Measurements from ENCODE around the gene EFEMP2.
A peak's percentile ranks its signal among the peaks of the same experiment; 100 is the strongest.
"Not testable (repeated sequence)": the region's sequence is repeated elsewhere in the genome, so short reads cannot be mapped to it uniquely, and the experiment has no call there.

EFEMP2 gene

GRCh38 chr11:65847746-65848145 is 24.9 kb downstream of the EFEMP2 start:
- Histone ChIP-seq H3K4me3 (ENCODE audit: low read length) (no peak overlapping the region), H3K27me3 (replicated peaks; ENCODE audit: control insufficient read depth, insufficient read depth, low read length) (no peaks in the 10 kb centered on the region), H3K9me3 (ENCODE audit: control insufficient read depth, low read length) (no peaks in the 10 kb centered on the region), H3K9ac (ENCODE audit: low read length) (no peak overlapping the region), H3K4me1 (ENCODE audit: control insufficient read depth, insufficient read depth, low read length) (no peaks in the 10 kb centered on the region), H3K36me3 (ENCODE audit: control insufficient read depth, insufficient read depth, low read length, severe bottlenecking) (peaks cover 18% of the 10 kb centered on the region)
- no peak for DNase-seq (ENCODE audit: low read depth)

- Histone ChIP-seq H3K4me1 (ENCODE audit: control insufficient read depth, insufficient read depth, low read length) (no peaks in the 10 kb centered on the region), H3K9me3 (ENCODE audit: control insufficient read depth, low read length) (no peaks in the 10 kb centered on the region), H3K4me3 (ENCODE audit: low read length) (no peak overlapping the region), H3K36me3 (ENCODE audit: control insufficient read depth, insufficient read depth, low read length, severe bottlenecking) (no peaks in the 10 kb centered on the region), H3K9ac (ENCODE audit: low read length) (no peak overlapping the region), H3K27me3 (replicated peaks; ENCODE audit: control insufficient read depth, insufficient read depth, low read length) (no peaks in the 10 kb centered on the region)
- DNase-seq (ENCODE audit: low read depth): no peak
Measured at GRCh38 chr11:65844231-65844872, 28.2 kb downstream of the EFEMP2 start.

- DNase-seq (ENCODE audit: low read depth): no peak
- H3K4me3 ChIP-seq (ENCODE audit: low read length): no peak overlapping the region
Measured at GRCh38 chr11:65843811-65844210, 28.8 kb downstream of the EFEMP2 start.

GRCh38 chr11:65842144-65842543 is 30.5 kb downstream of the EFEMP2 start:
- no peak for DNase-seq (ENCODE audit: low read depth)
- H3K9ac ChIP-seq (ENCODE audit: low read length): no peak overlapping the region
- no peaks in the 10 kb centered on the region for H3K9me3 ChIP-seq (ENCODE audit: control insufficient read depth, low read length)
- H3K36me3 ChIP-seq (ENCODE audit: control insufficient read depth, insufficient read depth, low read length, severe bottlenecking): no peaks in the 10 kb centered on the region
- no peaks in the 10 kb centered on the region for H3K27me3 ChIP-seq (replicated peaks; ENCODE audit: control insufficient read depth, insufficient read depth, low read length)
- no peak overlapping the region for H3K4me3 ChIP-seq (ENCODE audit: low read length)
- no peaks in the 10 kb centered on the region for H3K4me1 ChIP-seq (ENCODE audit: control insufficient read depth, insufficient read depth, low read length)

More at GRCh38 chr11:65843811-65844210, 28.8 kb downstream of the EFEMP2 start:
- no peak overlapping the region for H3K9ac ChIP-seq (ENCODE audit: low read length)
- H3K27me3 ChIP-seq (replicated peaks; ENCODE audit: control insufficient read depth, insufficient read depth, low read length): no peaks in the 10 kb centered on the region
- no peaks in the 10 kb centered on the region for H3K4me1 ChIP-seq (ENCODE audit: control insufficient read depth, insufficient read depth, low read length)
- H3K9me3 ChIP-seq (ENCODE audit: control insufficient read depth, low read length): no peaks in the 10 kb centered on the region
- no peaks in the 10 kb centered on the region for H3K36me3 ChIP-seq (ENCODE audit: control insufficient read depth, insufficient read depth, low read length, severe bottlenecking)

GRCh38 chr11:65834202-65834601 is 38.4 kb downstream of the EFEMP2 start:
- Histone ChIP-seq H3K9ac (ENCODE audit: low read length) (peak overlapping the region; percentile 66), H3K4me1 (ENCODE audit: control insufficient read depth, insufficient read depth, low read length) (peaks cover 8% of the 10 kb centered on the region), H3K36me3 (ENCODE audit: control insufficient read depth, insufficient read depth, low read length, severe bottlenecking) (no peaks in the 10 kb centered on the region), H3K4me3 (ENCODE audit: low read length) (peak overlapping the region; percentile 86), H3K9me3 (ENCODE audit: control insufficient read depth, low read length) (no peaks in the 10 kb centered on the region), H3K27me3 (replicated peaks; ENCODE audit: control insufficient read depth, insufficient read depth, low read length) (peaks cover 2% of the 10 kb centered on the region)
- DNase-seq (ENCODE audit: low read depth): no peak

GRCh38 chr11:65833297-65834030 is 39.1 kb downstream of the EFEMP2 start, which contains the start of gene SNX32:
SNX32 (plus strand) TSS chr11:65833963; CDS start chr11:65834066, 103 bp downstream.
- no peaks in the 10 kb centered on the region for H3K9me3 ChIP-seq (ENCODE audit: control insufficient read depth, low read length)
- H3K27me3 ChIP-seq (replicated peaks; ENCODE audit: control insufficient read depth, insufficient read depth, low read length): peaks cover 2% of the 10 kb centered on the region
- DNase-seq (ENCODE audit: low read depth): peak; percentile 98
- H3K4me3 ChIP-seq (ENCODE audit: low read length): peak within 1 kb of the TSS; percentile 86
- peak within 1 kb of the TSS; percentile 66 for H3K9ac ChIP-seq (ENCODE audit: low read length)
- no peaks in the 10 kb centered on the region for H3K36me3 ChIP-seq (ENCODE audit: control insufficient read depth, insufficient read depth, low read length, severe bottlenecking)
- peaks cover 8% of the 10 kb centered on the region for H3K4me1 ChIP-seq (ENCODE audit: control insufficient read depth, insufficient read depth, low read length)

GRCh38 chr11:65832231-65832630 is 40.4 kb downstream of the EFEMP2 start:
- H3K27me3 ChIP-seq (replicated peaks; ENCODE audit: control insufficient read depth, insufficient read depth, low read length); H3K9ac ChIP-seq (ENCODE audit: low read length); H3K36me3 ChIP-seq (ENCODE audit: control insufficient read depth, insufficient read depth, low read length, severe bottlenecking); H3K4me1 ChIP-seq (ENCODE audit: control insufficient read depth, insufficient read depth, low read length); H3K4me3 ChIP-seq (ENCODE audit: low read length); H3K9me3 ChIP-seq (ENCODE audit: control insufficient read depth, low read length); DNase-seq (ENCODE audit: low read depth): not testable (repeated sequence)

- H3K27me3 ChIP-seq (replicated peaks; ENCODE audit: control insufficient read depth, insufficient read depth, low read length): peaks cover 2% of the 10 kb centered on the region
- H3K4me3 ChIP-seq (ENCODE audit: low read length): no peak overlapping the region
- H3K9me3 ChIP-seq (ENCODE audit: control insufficient read depth, low read length): no peaks in the 10 kb centered on the region
- H3K4me1 ChIP-seq (ENCODE audit: control insufficient read depth, insufficient read depth, low read length): peaks cover 7% of the 10 kb centered on the region
- H3K9ac ChIP-seq (ENCODE audit: low read length): no peak overlapping the region
- H3K36me3 ChIP-seq (ENCODE audit: control insufficient read depth, insufficient read depth, low read length, severe bottlenecking): no peaks in the 10 kb centered on the region
- DNase-seq (ENCODE audit: low read depth): no peak
Measured at GRCh38 chr11:65829459-65829858, 43.1 kb downstream of the EFEMP2 start.

- no peak overlapping the region for H3K9ac ChIP-seq (ENCODE audit: low read length)
- H3K4me1 ChIP-seq (ENCODE audit: control insufficient read depth, insufficient read depth, low read length): no peaks in the 10 kb centered on the region
- H3K9me3 ChIP-seq (ENCODE audit: control insufficient read depth, low read length): no peaks in the 10 kb centered on the region
- no peak overlapping the region for H3K4me3 ChIP-seq (ENCODE audit: low read length)
- H3K27me3 ChIP-seq (replicated peaks; ENCODE audit: control insufficient read depth, insufficient read depth, low read length): peaks cover 2% of the 10 kb centered on the region
- no peak for DNase-seq (ENCODE audit: low read depth)
- H3K36me3 ChIP-seq (ENCODE audit: control insufficient read depth, insufficient read depth, low read length, severe bottlenecking): no peaks in the 10 kb centered on the region
Measured at GRCh38 chr11:65826984-65827735, 45.4 kb downstream of the EFEMP2 start.

GRCh38 chr11:65822776-65823528 is 49.6 kb downstream of the EFEMP2 start:
- Histone ChIP-seq H3K27me3 (replicated peaks; ENCODE audit: control insufficient read depth, insufficient read depth, low read length) (no peaks in the 10 kb centered on the region), H3K36me3 (ENCODE audit: control insufficient read depth, insufficient read depth, low read length, severe bottlenecking) (no peaks in the 10 kb centered on the region), H3K4me3 (ENCODE audit: low read length) (no peak overlapping the region), H3K9ac (ENCODE audit: low read length) (no peak overlapping the region), H3K4me1 (ENCODE audit: control insufficient read depth, insufficient read depth, low read length) (no peaks in the 10 kb centered on the region), H3K9me3 (ENCODE audit: control insufficient read depth, low read length) (no peaks in the 10 kb centered on the region)
- DNase-seq (ENCODE audit: low read depth): no peak

GRCh38 chr11:65821107-65821506 is 51.5 kb downstream of the EFEMP2 start:
- Histone ChIP-seq H3K4me1 (ENCODE audit: control insufficient read depth, insufficient read depth, low read length) (peaks cover 4% of the 10 kb centered on the region), H3K4me3 (ENCODE audit: low read length) (no peak overlapping the region), H3K36me3 (ENCODE audit: control insufficient read depth, insufficient read depth, low read length, severe bottlenecking) (no peaks in the 10 kb centered on the region), H3K27me3 (replicated peaks; ENCODE audit: control insufficient read depth, insufficient read depth, low read length) (no peaks in the 10 kb centered on the region), H3K9me3 (ENCODE audit: control insufficient read depth, low read length) (no peaks in the 10 kb centered on the region), H3K9ac (ENCODE audit: low read length) (no peak overlapping the region)
- no peak for DNase-seq (ENCODE audit: low read depth)

All from adipocyte (in vitro differentiated cells).